K562 (cell line): ENCODE results near the gene TTLL11.

Experiments
- CREM ChIP-seq: IDR thresholded peaks from 2 replicates; pipeline ENCODE4 v1.6.1; 2014; ENCODE audit warnings: antibody characterized with exemption, low read depth
- DPF2 ChIP-seq: fragments of 450-650 bp; IDR thresholded peaks from 2 replicates; pipeline ENCODE4 v1.6.1; 2016
- IFI16 ChIP-seq: fragments of 250-450 bp; sonication (Bioruptor Pico); IDR thresholded peaks from 2 replicates; pipeline ENCODE4 v2.1.2; 2022; ENCODE audit warnings: mild to moderate bottlenecking, inconsistent platforms
- NCOA1 ChIP-seq: fragments of 450-650 bp; IDR thresholded peaks from 2 replicates; pipeline ENCODE4 v1.6.1; 2016; ENCODE audit warnings: low read depth
- PHF21A ChIP-seq: fragments of 450-650 bp; IDR thresholded peaks from 2 replicates; pipeline ENCODE4 v1.6.1; 2017; ENCODE audit warnings: low read depth, borderline replicate concordance
- PHTF2 ChIP-seq: fragments of 250-450 bp; sonication (Bioruptor Pico); IDR thresholded peaks from 2 replicates; pipeline ENCODE4 v1.5.0; 2021; ENCODE audit warnings: mild to moderate bottlenecking
- RFX1 ChIP-seq: fragments of 450-650 bp; IDR thresholded peaks from 2 replicates; pipeline ENCODE4 v1.6.1; 2016; ENCODE audit warnings: mild to moderate bottlenecking, moderate library complexity
- SAP30 ChIP-seq: fragments of 200-600 bp; sonication (generic); IDR thresholded peaks from 2 replicates; pipeline ENCODE4 v1.6.1; 2012; ENCODE audit warnings: borderline replicate concordance, low read depth, mild to moderate bottlenecking, moderate library complexity, low read length, control low read depth, inconsistent platforms; ENCODE audit not compliant: insufficient read depth, poor library complexity, severe bottlenecking
- WHSC1 ChIP-seq: IDR thresholded peaks from one replicate; pipeline ENCODE4 v1.6.1; 2012; ENCODE audit warnings: low read length, control low read depth, inconsistent platforms
- ZKSCAN1 ChIP-seq: fragments of 150-350 bp; IDR thresholded peaks from 2 replicates; pipeline ENCODE4 v1.6.1; 2016; ENCODE audit warnings: low read depth, low read length
- ZNF143 ChIP-seq: sonication (generic); formaldehyde crosslinking; IDR thresholded peaks from 2 replicates; pipeline ENCODE4 v1.9.0; 2022; ENCODE audit warnings: mild to moderate bottlenecking, missing genetic modification reagents
- TF ChIP-seq, protein P1 (sequence below): fragments of 450-650 bp; IDR thresholded peaks from 2 replicates; pipeline ENCODE4 v1.6.1; 2016; ENCODE audit warnings: mild to moderate bottlenecking, moderate library complexity
- TF ChIP-seq, protein P2 (sequence below): sonication (generic); formaldehyde crosslinking; IDR thresholded peaks from 2 replicates; pipeline ENCODE4 v1.8.1; 2022; ENCODE audit warnings: missing genetic modification reagents
- TF ChIP-seq, protein P3 (sequence below): IDR thresholded peaks from 2 replicates; pipeline ENCODE4 v1.6.1; 2016; ENCODE audit warnings: missing genetic modification characterization, missing compliant biosample characterization

DNA sequence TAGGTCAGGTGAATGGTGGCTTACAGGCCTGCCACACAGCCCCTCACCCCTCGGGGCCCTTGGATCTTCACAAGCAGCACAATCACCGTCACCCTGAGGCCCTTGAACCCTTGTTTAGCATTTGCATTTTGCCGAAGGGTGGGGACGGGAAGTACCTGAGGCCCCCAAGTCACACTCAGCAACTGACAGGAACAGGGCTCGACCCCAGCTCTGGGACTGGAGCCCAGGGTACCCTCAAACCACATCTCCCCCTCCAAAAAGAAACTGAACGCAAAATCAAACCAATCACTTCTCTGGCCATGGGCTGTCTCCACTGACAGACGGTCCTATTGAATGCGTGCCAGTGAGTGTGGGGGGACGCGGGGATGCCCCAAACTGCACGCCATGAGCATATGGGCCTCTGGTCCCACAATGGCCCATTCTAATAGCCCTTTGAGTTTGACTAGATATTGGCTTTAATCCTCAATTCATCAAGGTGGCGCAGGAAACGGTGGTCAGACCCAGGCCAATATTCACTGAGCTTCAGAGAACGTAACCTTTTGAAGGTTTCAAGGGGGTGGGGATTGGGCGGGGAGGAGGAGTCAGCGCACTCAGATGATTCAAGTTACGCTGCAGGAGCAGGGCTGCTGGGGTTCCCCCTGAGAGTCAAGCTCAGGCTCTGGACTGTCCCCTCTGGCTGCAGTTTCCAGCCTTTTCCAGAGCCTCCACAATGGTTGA is 265.7 kb downstream of the TTLL11 start:
- no peak for TF ChIP-seq RFX1
- no peak for TF ChIP-seq SAP30
- TF ChIP-seq PHF21A, result no peak
- no peak for TF ChIP-seq PHTF2 (CRISPR knock-in tag)
- TF ChIP-seq WHSC1, result no peak
- TF ChIP-seq NCOA1, result no peak
- TF ChIP-seq DPF2, result no peak
- TF ChIP-seq, protein P1, sequence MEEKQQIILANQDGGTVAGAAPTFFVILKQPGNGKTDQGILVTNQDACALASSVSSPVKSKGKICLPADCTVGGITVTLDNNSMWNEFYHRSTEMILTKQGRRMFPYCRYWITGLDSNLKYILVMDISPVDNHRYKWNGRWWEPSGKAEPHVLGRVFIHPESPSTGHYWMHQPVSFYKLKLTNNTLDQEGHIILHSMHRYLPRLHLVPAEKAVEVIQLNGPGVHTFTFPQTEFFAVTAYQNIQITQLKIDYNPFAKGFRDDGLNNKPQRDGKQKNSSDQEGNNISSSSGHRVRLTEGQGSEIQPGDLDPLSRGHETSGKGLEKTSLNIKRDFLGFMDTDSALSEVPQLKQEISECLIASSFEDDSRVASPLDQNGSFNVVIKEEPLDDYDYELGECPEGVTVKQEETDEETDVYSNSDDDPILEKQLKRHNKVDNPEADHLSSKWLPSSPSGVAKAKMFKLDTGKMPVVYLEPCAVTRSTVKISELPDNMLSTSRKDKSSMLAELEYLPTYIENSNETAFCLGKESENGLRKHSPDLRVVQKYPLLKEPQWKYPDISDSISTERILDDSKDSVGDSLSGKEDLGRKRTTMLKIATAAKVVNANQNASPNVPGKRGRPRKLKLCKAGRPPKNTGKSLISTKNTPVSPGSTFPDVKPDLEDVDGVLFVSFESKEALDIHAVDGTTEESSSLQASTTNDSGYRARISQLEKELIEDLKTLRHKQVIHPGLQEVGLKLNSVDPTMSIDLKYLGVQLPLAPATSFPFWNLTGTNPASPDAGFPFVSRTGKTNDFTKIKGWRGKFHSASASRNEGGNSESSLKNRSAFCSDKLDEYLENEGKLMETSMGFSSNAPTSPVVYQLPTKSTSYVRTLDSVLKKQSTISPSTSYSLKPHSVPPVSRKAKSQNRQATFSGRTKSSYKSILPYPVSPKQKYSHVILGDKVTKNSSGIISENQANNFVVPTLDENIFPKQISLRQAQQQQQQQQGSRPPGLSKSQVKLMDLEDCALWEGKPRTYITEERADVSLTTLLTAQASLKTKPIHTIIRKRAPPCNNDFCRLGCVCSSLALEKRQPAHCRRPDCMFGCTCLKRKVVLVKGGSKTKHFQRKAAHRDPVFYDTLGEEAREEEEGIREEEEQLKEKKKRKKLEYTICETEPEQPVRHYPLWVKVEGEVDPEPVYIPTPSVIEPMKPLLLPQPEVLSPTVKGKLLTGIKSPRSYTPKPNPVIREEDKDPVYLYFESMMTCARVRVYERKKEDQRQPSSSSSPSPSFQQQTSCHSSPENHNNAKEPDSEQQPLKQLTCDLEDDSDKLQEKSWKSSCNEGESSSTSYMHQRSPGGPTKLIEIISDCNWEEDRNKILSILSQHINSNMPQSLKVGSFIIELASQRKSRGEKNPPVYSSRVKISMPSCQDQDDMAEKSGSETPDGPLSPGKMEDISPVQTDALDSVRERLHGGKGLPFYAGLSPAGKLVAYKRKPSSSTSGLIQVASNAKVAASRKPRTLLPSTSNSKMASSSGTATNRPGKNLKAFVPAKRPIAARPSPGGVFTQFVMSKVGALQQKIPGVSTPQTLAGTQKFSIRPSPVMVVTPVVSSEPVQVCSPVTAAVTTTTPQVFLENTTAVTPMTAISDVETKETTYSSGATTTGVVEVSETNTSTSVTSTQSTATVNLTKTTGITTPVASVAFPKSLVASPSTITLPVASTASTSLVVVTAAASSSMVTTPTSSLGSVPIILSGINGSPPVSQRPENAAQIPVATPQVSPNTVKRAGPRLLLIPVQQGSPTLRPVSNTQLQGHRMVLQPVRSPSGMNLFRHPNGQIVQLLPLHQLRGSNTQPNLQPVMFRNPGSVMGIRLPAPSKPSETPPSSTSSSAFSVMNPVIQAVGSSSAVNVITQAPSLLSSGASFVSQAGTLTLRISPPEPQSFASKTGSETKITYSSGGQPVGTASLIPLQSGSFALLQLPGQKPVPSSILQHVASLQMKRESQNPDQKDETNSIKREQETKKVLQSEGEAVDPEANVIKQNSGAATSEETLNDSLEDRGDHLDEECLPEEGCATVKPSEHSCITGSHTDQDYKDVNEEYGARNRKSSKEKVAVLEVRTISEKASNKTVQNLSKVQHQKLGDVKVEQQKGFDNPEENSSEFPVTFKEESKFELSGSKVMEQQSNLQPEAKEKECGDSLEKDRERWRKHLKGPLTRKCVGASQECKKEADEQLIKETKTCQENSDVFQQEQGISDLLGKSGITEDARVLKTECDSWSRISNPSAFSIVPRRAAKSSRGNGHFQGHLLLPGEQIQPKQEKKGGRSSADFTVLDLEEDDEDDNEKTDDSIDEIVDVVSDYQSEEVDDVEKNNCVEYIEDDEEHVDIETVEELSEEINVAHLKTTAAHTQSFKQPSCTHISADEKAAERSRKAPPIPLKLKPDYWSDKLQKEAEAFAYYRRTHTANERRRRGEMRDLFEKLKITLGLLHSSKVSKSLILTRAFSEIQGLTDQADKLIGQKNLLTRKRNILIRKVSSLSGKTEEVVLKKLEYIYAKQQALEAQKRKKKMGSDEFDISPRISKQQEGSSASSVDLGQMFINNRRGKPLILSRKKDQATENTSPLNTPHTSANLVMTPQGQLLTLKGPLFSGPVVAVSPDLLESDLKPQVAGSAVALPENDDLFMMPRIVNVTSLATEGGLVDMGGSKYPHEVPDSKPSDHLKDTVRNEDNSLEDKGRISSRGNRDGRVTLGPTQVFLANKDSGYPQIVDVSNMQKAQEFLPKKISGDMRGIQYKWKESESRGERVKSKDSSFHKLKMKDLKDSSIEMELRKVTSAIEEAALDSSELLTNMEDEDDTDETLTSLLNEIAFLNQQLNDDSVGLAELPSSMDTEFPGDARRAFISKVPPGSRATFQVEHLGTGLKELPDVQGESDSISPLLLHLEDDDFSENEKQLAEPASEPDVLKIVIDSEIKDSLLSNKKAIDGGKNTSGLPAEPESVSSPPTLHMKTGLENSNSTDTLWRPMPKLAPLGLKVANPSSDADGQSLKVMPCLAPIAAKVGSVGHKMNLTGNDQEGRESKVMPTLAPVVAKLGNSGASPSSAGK, result no peak
- TF ChIP-seq IFI16 (CRISPR knock-in tag), result no peak
- TF ChIP-seq ZNF143 (CRISPR knock-in tag), result no peak
- TF ChIP-seq, protein P2, sequence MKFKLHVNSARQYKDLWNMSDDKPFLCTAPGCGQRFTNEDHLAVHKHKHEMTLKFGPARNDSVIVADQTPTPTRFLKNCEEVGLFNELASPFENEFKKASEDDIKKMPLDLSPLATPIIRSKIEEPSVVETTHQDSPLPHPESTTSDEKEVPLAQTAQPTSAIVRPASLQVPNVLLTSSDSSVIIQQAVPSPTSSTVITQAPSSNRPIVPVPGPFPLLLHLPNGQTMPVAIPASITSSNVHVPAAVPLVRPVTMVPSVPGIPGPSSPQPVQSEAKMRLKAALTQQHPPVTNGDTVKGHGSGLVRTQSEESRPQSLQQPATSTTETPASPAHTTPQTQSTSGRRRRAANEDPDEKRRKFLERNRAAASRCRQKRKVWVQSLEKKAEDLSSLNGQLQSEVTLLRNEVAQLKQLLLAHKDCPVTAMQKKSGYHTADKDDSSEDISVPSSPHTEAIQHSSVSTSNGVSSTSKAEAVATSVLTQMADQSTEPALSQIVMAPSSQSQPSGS (CRISPR knock-in tag), result no peak
- no peak for TF ChIP-seq ZKSCAN1
- TF ChIP-seq CREM, result no peak
- TF ChIP-seq, protein P3, sequence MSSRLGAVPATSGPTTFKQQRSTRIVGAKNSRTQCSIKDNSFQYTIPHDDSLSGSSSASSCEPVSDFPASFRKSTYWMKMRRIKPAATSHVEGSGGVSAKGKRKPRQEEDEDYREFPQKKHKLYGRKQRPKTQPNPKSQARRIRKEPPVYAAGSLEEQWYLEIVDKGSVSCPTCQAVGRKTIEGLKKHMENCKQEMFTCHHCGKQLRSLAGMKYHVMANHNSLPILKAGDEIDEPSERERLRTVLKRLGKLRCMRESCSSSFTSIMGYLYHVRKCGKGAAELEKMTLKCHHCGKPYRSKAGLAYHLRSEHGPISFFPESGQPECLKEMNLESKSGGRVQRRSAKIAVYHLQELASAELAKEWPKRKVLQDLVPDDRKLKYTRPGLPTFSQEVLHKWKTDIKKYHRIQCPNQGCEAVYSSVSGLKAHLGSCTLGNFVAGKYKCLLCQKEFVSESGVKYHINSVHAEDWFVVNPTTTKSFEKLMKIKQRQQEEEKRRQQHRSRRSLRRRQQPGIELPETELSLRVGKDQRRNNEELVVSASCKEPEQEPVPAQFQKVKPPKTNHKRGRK (tag), result no peak
